Jurkat, Clone E6-1 (cell line): ENCODE results near the gene ZNF688.
"Not testable (repeated sequence)": the region's sequence is repeated elsewhere in the genome, so short reads cannot be mapped to it uniquely, and the experiment has no call there.

Experiments
- DNase-seq: peaks from one replicate; pipeline ENCODE4 v3.0.0-alpha.2; 2011; ENCODE audit warnings: low read depth, low spot score
- H3K4me3 ChIP-seq: 2 replicates; pipeline ENCODE4 v1.5.1; 2011; ENCODE audit warnings: mild to moderate bottlenecking, low read length, control low read depth, moderate library complexity

Gene ZNF688

GRCh38 chr16:30524575-30525568 lies 46.6 kb downstream of the ZNF688 start:
- DNase-seq: no peak
- H3K4me3 ChIP-seq: no peak overlapping the region

- no peak for DNase-seq
- H3K4me3 ChIP-seq: no peak overlapping the region
Measured at GRCh38 chr16:30523768-30524574, 47.5 kb downstream of the ZNF688 start.

GRCh38 chr16:30522702-30523463 lies 48.6 kb downstream of the ZNF688 start:
- not testable (repeated sequence) for H3K4me3 ChIP-seq, DNase-seq

GRCh38 chr16:30521873-30522641 lies 49.5 kb downstream of the ZNF688 start:
- DNase-seq: no peak
- H3K4me3 ChIP-seq: no peak overlapping the region

- H3K4me3 ChIP-seq: no peak overlapping the region
- no peak for DNase-seq
Measured at GRCh38 chr16:30521476-30521872, 50.0 kb downstream of the ZNF688 start.
